H9 (cell line): Measurements from ENCODE around the gene FRY. TPM values are rescaled to one million over a fixed set of nuclear protein-coding genes. Genes with fewer than 3 reads are reported as not detected.

Experiments used
- DNase-seq: peaks from one replicate; pipeline ENCODE4 v3.0.0-alpha.2; 2017
- H2AFZ ChIP-seq: one replicate; pipeline ENCODE4 v1.6.1; 2013; ENCODE audit warnings: mild to moderate bottlenecking, low read length, control low read depth, moderate library complexity
- H2AK5ac ChIP-seq: 2 replicates; pipeline ENCODE4 v1.6.1; 2013; ENCODE audit warnings: low read length, control low read depth, mixed read lengths; ENCODE audit not compliant: insufficient read length
- H2BK120ac ChIP-seq: one replicate; pipeline ENCODE4 v1.6.1; 2013; ENCODE audit warnings: low read depth, mild to moderate bottlenecking, low read length, control low read depth, inconsistent platforms; ENCODE audit not compliant: poor library complexity, severe bottlenecking
- H2BK12ac ChIP-seq: 2 replicates; pipeline ENCODE4 v1.6.1; 2013; ENCODE audit warnings: low read length, control low read depth, mixed read lengths, low read depth; ENCODE audit not compliant: insufficient read length
- H2BK15ac ChIP-seq: 2 replicates; pipeline ENCODE4 v1.6.1; 2013; ENCODE audit warnings: low read depth, low read length, control low read depth
- H2BK20ac ChIP-seq: one replicate; pipeline ENCODE4 v1.6.1; 2013; ENCODE audit warnings: low read depth, mild to moderate bottlenecking, low read length, control low read depth, inconsistent platforms; ENCODE audit not compliant: poor library complexity, severe bottlenecking
- H2BK5ac ChIP-seq: 2 replicates; pipeline ENCODE4 v1.6.1; 2013; ENCODE audit warnings: low read length, control low read depth, mixed read lengths; ENCODE audit not compliant: insufficient read length
- H3K14ac ChIP-seq: 2 replicates; pipeline ENCODE4 v1.6.1; 2013; ENCODE audit warnings: low read length, control low read depth; ENCODE audit not compliant: insufficient read depth
- H3K18ac ChIP-seq: 2 replicates; pipeline ENCODE4 v1.6.1; 2013; ENCODE audit warnings: low read depth, mild to moderate bottlenecking, mixed read lengths, low read length, control low read depth; ENCODE audit not compliant: insufficient read length
- H3K23ac ChIP-seq: 2 replicates; pipeline ENCODE4 v1.6.1; 2013; ENCODE audit warnings: low read length, control low read depth, mixed read lengths, low read depth; ENCODE audit not compliant: insufficient read length
- H3K23me2 ChIP-seq: 2 replicates; pipeline ENCODE4 v1.6.1; 2013; ENCODE audit warnings: low read depth, mild to moderate bottlenecking, mixed read lengths, low read length, control low read depth; ENCODE audit not compliant: insufficient read length, poor library complexity, severe bottlenecking
- H3K27ac ChIP-seq: 2 replicates; pipeline ENCODE4 v1.5.1; 2013; ENCODE audit warnings: low read length, control low read depth, mixed read lengths, low read depth; ENCODE audit not compliant: insufficient read length
- H3K27me3 ChIP-seq: 2 replicates; pipeline ENCODE4 v1.6.1; 2013; ENCODE audit warnings: low read length, control low read depth, inconsistent platforms; ENCODE audit not compliant: insufficient read depth
- H3K4ac ChIP-seq: 2 replicates; pipeline ENCODE4 v1.6.1; 2013; ENCODE audit warnings: low read depth, mild to moderate bottlenecking, control low read depth, inconsistent platforms, low read length, moderate library complexity
- H3K4me1 ChIP-seq: 2 replicates; pipeline ENCODE4 v1.6.1; 2013; ENCODE audit warnings: low read length, control low read depth, inconsistent platforms; ENCODE audit not compliant: insufficient read depth
- H3K4me2 ChIP-seq: 2 replicates; pipeline ENCODE4 v1.6.1; 2013; ENCODE audit warnings: low read length, control low read depth, mixed read lengths; ENCODE audit not compliant: insufficient read length, insufficient read depth
- H3K56ac ChIP-seq: 2 replicates; pipeline ENCODE4 v1.6.1; 2013; ENCODE audit warnings: low read depth, mild to moderate bottlenecking, mixed read lengths, low read length, control low read depth; ENCODE audit not compliant: insufficient read length
- H3K79me1 ChIP-seq: 2 replicates; pipeline ENCODE4 v1.6.1; 2013; ENCODE audit warnings: low read depth, mild to moderate bottlenecking, moderate library complexity, low read length, control low read depth, inconsistent platforms; ENCODE audit not compliant: insufficient read depth, poor library complexity, severe bottlenecking
- H3K79me2 ChIP-seq: 2 replicates; pipeline ENCODE4 v1.6.1; 2013; ENCODE audit warnings: low read length, control low read depth, inconsistent platforms; ENCODE audit not compliant: insufficient read depth
- H3K9ac ChIP-seq: 2 replicates; pipeline ENCODE4 v1.6.1; 2013; ENCODE audit warnings: low read length, control low read depth, mixed read lengths; ENCODE audit not compliant: insufficient read length; ENCODE audit errors: extremely low read depth
- H3K9me3 ChIP-seq: one replicate; pipeline ENCODE4 v1.6.1; 2013; ENCODE audit warnings: low read depth, low read length, inconsistent platforms; ENCODE audit not compliant: control insufficient read depth
- H3T11ph ChIP-seq: one replicate; pipeline ENCODE4 v1.6.1; 2013; ENCODE audit warnings: mild to moderate bottlenecking, low read length, control low read depth, inconsistent platforms
- H4K20me1 ChIP-seq: one replicate; pipeline ENCODE4 v1.6.1; 2013; ENCODE audit not compliant: control insufficient read depth, insufficient read length, insufficient read depth
- H4K5ac ChIP-seq: 2 replicates; pipeline ENCODE4 v1.6.1; 2013; ENCODE audit warnings: low read depth, mild to moderate bottlenecking, mixed read lengths, low read length, control low read depth; ENCODE audit not compliant: insufficient read length
- H4K8ac ChIP-seq: replicated peaks from 2 replicates; pipeline ENCODE4 v1.6.1; 2013; ENCODE audit warnings: low read length, control low read depth, mixed read lengths, low read depth; ENCODE audit not compliant: insufficient read length
- H4K91ac ChIP-seq: 2 replicates; pipeline ENCODE4 v1.6.1; 2013; ENCODE audit warnings: low read depth, mild to moderate bottlenecking, moderate library complexity, mixed read lengths, low read length, control low read depth; ENCODE audit not compliant: insufficient read length
- H3K27ac Mint-ChIP-seq, 3 experiments: 2 replicates in 2 of 3; 3 replicates in 1 of 3; pipeline ENCODE4 v1.8.0; 2020 to 2021; ENCODE audit warnings: mixed read lengths in 3 of 3, mild to moderate bottlenecking in 1 of 3, moderate library complexity in 1 of 3
- H3K27me3 Mint-ChIP-seq: 2 replicates; pipeline ENCODE4 v1.8.0; 2021; ENCODE audit warnings: low read depth, mild to moderate bottlenecking, moderate library complexity, mixed read lengths
- H3K36me3 Mint-ChIP-seq, 3 experiments: 2 replicates in 2 of 3; 3 replicates in 1 of 3; pipeline ENCODE4 v1.8.0; 2020 to 2021; ENCODE audit warnings: low read depth in 3 of 3, mixed read lengths in 3 of 3; ENCODE audit not compliant: insufficient read depth in 1 of 3
- H3K4me1 Mint-ChIP-seq, 2 experiments: 2 replicates each; pipeline ENCODE4 v1.8.0; 2020; ENCODE audit warnings: mixed read lengths in 2 of 2
- H3K4me3 Mint-ChIP-seq, 2 experiments: 2 replicates in 1 of 2; 3 replicates in 1 of 2; pipeline ENCODE4 v1.8.0; 2020 to 2021; ENCODE audit warnings: mild to moderate bottlenecking in 2 of 2, mixed read lengths in 2 of 2, moderate library complexity in 1 of 2
- H3K9me3 Mint-ChIP-seq, 2 experiments: 2 replicates in 1 of 2; 3 replicates in 1 of 2; pipeline ENCODE4 v1.8.0; 2020; ENCODE audit warnings: mild to moderate bottlenecking in 2 of 2, mixed read lengths in 2 of 2, moderate library complexity in 1 of 2
- CTCF ChIP-seq: fragments of 200-600 bp; sonication (generic); conservative IDR thresholded peaks from 3 replicates; pipeline ENCODE4 v1.8.0; 2021; ENCODE audit warnings: antibody characterized with exemption, mild to moderate bottlenecking
- WGBS: extraction: QIAGEN DNeasy Blood & Tissue Kit; methylation state at CpG from one replicate; pipeline ENCODE4 v1.1.7; 2013; ENCODE audit warnings: missing lambda C conversion rate, low lambda C conversion rate, mixed read lengths; ENCODE audit not compliant: insufficient read length; ENCODE audit errors: extremely low coverage; 5-methylcytosine and 5-hydroxymethylcytosine counted together
- total RNA-seq: library from RNA; stranded (reverse); gene quantifications from 2 replicates; pipeline ENCODE4 v1.2.1, GENCODE V29; 2021

The FRY gene
- total RNA-seq, 1 experiment from 2014 or later, result 5.2 TPM

- no peaks in the 10 kb centered on the region for H3K79me1 ChIP-seq
- H3K4me2 ChIP-seq, result no peak overlapping the region
- H2BK120ac ChIP-seq, result no peak overlapping the region
- H3K23ac ChIP-seq, result no peak overlapping the region
- no peak overlapping the region for H4K91ac ChIP-seq
- no peak overlapping the region for H2AK5ac ChIP-seq
- no peaks in the 10 kb centered on the region for H3K9me3 ChIP-seq
- Mint-ChIP-seq H3K27me3 (no peaks in the 10 kb centered on the region), H3K4me1 (no peaks in the 10 kb centered on the region), H3K27ac (no peak overlapping the region; a peak in 1 of 7 replicates), H3K36me3 (no peaks in the 10 kb centered on the region), H3K4me3 (no peak overlapping the region), H3K9me3 (no peaks in the 10 kb centered on the region)
- no peak for TF ChIP-seq CTCF
- H2BK15ac ChIP-seq, result no peak overlapping the region
- H3K79me2 ChIP-seq, result no peaks in the 10 kb centered on the region
- no peaks in the 10 kb centered on the region for H3K4me1 ChIP-seq
- no peaks in the 10 kb centered on the region for H4K20me1 ChIP-seq
- no peak overlapping the region for H3K14ac ChIP-seq
- no peak overlapping the region for H4K5ac ChIP-seq
- H2BK5ac ChIP-seq, result no peak overlapping the region
- H3K56ac ChIP-seq, result no peak overlapping the region
- H2BK20ac ChIP-seq, result no peak overlapping the region
- no peak overlapping the region for H3K9ac ChIP-seq
- H3T11ph ChIP-seq, result no peak overlapping the region
- no peak overlapping the region for H3K4ac ChIP-seq
- no peak overlapping the region for H3K18ac ChIP-seq
- no peak overlapping the region for H2BK12ac ChIP-seq
- no peak overlapping the region for H3K27ac ChIP-seq
- no CpG with 5 or more reads among the region's 2 CpGs for WGBS
- H4K8ac ChIP-seq, result no peak overlapping the region
- no peaks in the 10 kb centered on the region for H3K23me2 ChIP-seq
- H3K27me3 ChIP-seq, result no peaks in the 10 kb centered on the region
- no peak for DNase-seq
- H2AFZ ChIP-seq, result no peak overlapping the region
These were observed 105.1 kb downstream of the FRY start for GRCh38 chr13:32136716-32137115.
